ENCODE results near the gene GBP2.
A peak's percentile ranks its signal among the peaks of the same experiment; 100 is the strongest.

GBP2 gene

GRCh38 chr1:89147678-89148658, 22.1 kb upstream of the GBP2 start:
- no peak for TF ChIP-seq CTCF (IDR thresholded peaks at IDR 0.05; ENCODE audit: control insufficient read depth, extremely low read depth, insufficient read depth)
- DNase-seq (ENCODE audit: low read depth) = no peak
- H3K4me3 ChIP-seq (ENCODE audit: low read depth, low read length) = no peak overlapping the region

GRCh38 chr1:89146721-89147120, 20.8 kb upstream of the GBP2 start:
- no peak for TF ChIP-seq CTCF (IDR thresholded peaks at IDR 0.05; ENCODE audit: control insufficient read depth, extremely low read depth, insufficient read depth)
- H3K4me3 ChIP-seq (ENCODE audit: low read depth, low read length) = no peak overlapping the region
- DNase-seq (ENCODE audit: low read depth) = no peak

- H3K4me3 ChIP-seq (ENCODE audit: low read depth, low read length) = no peak overlapping the region
- TF ChIP-seq CTCF (IDR thresholded peaks at IDR 0.05; ENCODE audit: control insufficient read depth, extremely low read depth, insufficient read depth) = no peak
- no peak for DNase-seq (ENCODE audit: low read depth)
These were observed 17.6 kb upstream of the GBP2 start for GRCh38 chr1:89143484-89143883.

GRCh38 chr1:89142160-89142559, 16.2 kb upstream of the GBP2 start:
- DNase-seq (ENCODE audit: low read depth) = no peak
- H3K4me3 ChIP-seq (ENCODE audit: low read depth, low read length) = no peak overlapping the region
- no peak for TF ChIP-seq CTCF (IDR thresholded peaks at IDR 0.05; ENCODE audit: control insufficient read depth, extremely low read depth, insufficient read depth)

- no peak overlapping the region for H3K4me3 ChIP-seq (ENCODE audit: low read depth, low read length)
- no peak for DNase-seq (ENCODE audit: low read depth)
- TF ChIP-seq CTCF (IDR thresholded peaks at IDR 0.05; ENCODE audit: control insufficient read depth, extremely low read depth, insufficient read depth) = no peak
These were observed 7.8 kb upstream of the GBP2 start for GRCh38 chr1:89133747-89134146.

GRCh38 chr1:89130716-89131115, 4.8 kb upstream of the GBP2 start:
- H3K4me3 ChIP-seq (ENCODE audit: low read depth, low read length) = no peak overlapping the region
- TF ChIP-seq CTCF (IDR thresholded peaks at IDR 0.05; ENCODE audit: control insufficient read depth, extremely low read depth, insufficient read depth) = no peak
- DNase-seq (ENCODE audit: low read depth) = peak; percentile 48
